ENCODE measurements around the gene PRR5L.
A peak's percentile ranks its signal among the peaks of the same experiment; 100 is the strongest.

Gene PRR5L

GRCh38 chr11:36377759-36378564 lies 81.9 kb downstream of the PRR5L start:
- DNase-seq (ENCODE audit: low read depth, low spot score) = no peak
- Histone ChIP-seq H3K9ac (ENCODE audit: insufficient read length, low read depth) (peak overlapping the region; percentile 58), H3K4me3 (ENCODE audit: insufficient read length, low read depth) (peak overlapping the region; percentile 78), H3K4me1 (ENCODE audit: insufficient read depth, insufficient read length) (peaks cover 3% of the 10 kb centered on the region), H3K9me3 (ENCODE audit: insufficient read depth, low read length) (peaks cover 3% of the 10 kb centered on the region; the same call in 1 of the 2 replicates), H3K36me3 (ENCODE audit: insufficient read depth, insufficient read length, low read length) (peaks cover 28% of the 10 kb centered on the region), H3K27me3 (ENCODE audit: insufficient read depth, insufficient read length) (peaks cover 55% of the 10 kb centered on the region)
- TF ChIP-seq ZNF274 (IDR thresholded peaks at IDR 0.05; ENCODE audit: low read depth, low read length) = no peak
- no peak for TF ChIP-seq SUZ12 (IDR thresholded peaks at IDR 0.05; ENCODE audit: extremely low read depth, insufficient read depth, insufficient read length)
- TF ChIP-seq YY1 (IDR thresholded peaks at IDR 0.05; ENCODE audit: insufficient read depth, insufficient read length) = no peak

- Histone ChIP-seq H3K4me1 (ENCODE audit: insufficient read depth, insufficient read length) (peaks cover 3% of the 10 kb centered on the region), H3K4me3 (ENCODE audit: insufficient read length, low read depth) (no peak overlapping the region), H3K9ac (ENCODE audit: insufficient read length, low read depth) (no peak overlapping the region), H3K36me3 (ENCODE audit: insufficient read depth, insufficient read length, low read length) (peaks cover 29% of the 10 kb centered on the region), H3K27me3 (ENCODE audit: insufficient read depth, insufficient read length) (peaks cover 46% of the 10 kb centered on the region), H3K9me3 (ENCODE audit: insufficient read depth, low read length) (peaks cover 3% of the 10 kb centered on the region; the same call in 1 of the 2 replicates)
- TF ChIP-seq SUZ12 (IDR thresholded peaks at IDR 0.05; ENCODE audit: extremely low read depth, insufficient read depth, insufficient read length) (no peak), ZNF274 (IDR thresholded peaks at IDR 0.05; ENCODE audit: low read depth, low read length) (no peak), YY1 (IDR thresholded peaks at IDR 0.05; ENCODE audit: insufficient read depth, insufficient read length) (no peak)
- no peak for DNase-seq (ENCODE audit: low read depth, low spot score)
Observed at GRCh38 chr11:36379653-36380052, 83.6 kb downstream of the PRR5L start.

- H3K9me3 ChIP-seq (ENCODE audit: insufficient read depth, low read length) = peaks cover 3% of the 10 kb centered on the region; the same call in 1 of the 2 replicates
- peaks cover 38% of the 10 kb centered on the region for H3K27me3 ChIP-seq (ENCODE audit: insufficient read depth, insufficient read length)
- H3K36me3 ChIP-seq (ENCODE audit: insufficient read depth, insufficient read length, low read length) = peaks cover 29% of the 10 kb centered on the region
- H3K4me3 ChIP-seq (ENCODE audit: insufficient read length, low read depth) = no peak overlapping the region
- TF ChIP-seq SUZ12 (IDR thresholded peaks at IDR 0.05; ENCODE audit: extremely low read depth, insufficient read depth, insufficient read length) (no peak), ZNF274 (IDR thresholded peaks at IDR 0.05; ENCODE audit: low read depth, low read length) (no peak), YY1 (IDR thresholded peaks at IDR 0.05; ENCODE audit: insufficient read depth, insufficient read length) (no peak)
- no peak for DNase-seq (ENCODE audit: low read depth, low spot score)
- no peak overlapping the region for H3K9ac ChIP-seq (ENCODE audit: insufficient read length, low read depth)
- peaks cover 3% of the 10 kb centered on the region for H3K4me1 ChIP-seq (ENCODE audit: insufficient read depth, insufficient read length)
Observed at GRCh38 chr11:36380296-36381014, 84.4 kb downstream of the PRR5L start.

- no peak overlapping the region for H3K4me3 ChIP-seq (ENCODE audit: insufficient read length, low read depth)
- H3K4me1 ChIP-seq (ENCODE audit: insufficient read depth, insufficient read length) = peaks cover 3% of the 10 kb centered on the region
- DNase-seq (ENCODE audit: low read depth, low spot score) = no peak
- peaks cover 33% of the 10 kb centered on the region for H3K27me3 ChIP-seq (ENCODE audit: insufficient read depth, insufficient read length)
- peaks cover 3% of the 10 kb centered on the region; the same call in 1 of the 2 replicates for H3K9me3 ChIP-seq (ENCODE audit: insufficient read depth, low read length)
- TF ChIP-seq YY1 (IDR thresholded peaks at IDR 0.05; ENCODE audit: insufficient read depth, insufficient read length) = no peak
- TF ChIP-seq SUZ12 (IDR thresholded peaks at IDR 0.05; ENCODE audit: extremely low read depth, insufficient read depth, insufficient read length) = no peak
- no peak for TF ChIP-seq ZNF274 (IDR thresholded peaks at IDR 0.05; ENCODE audit: low read depth, low read length)
- no peak overlapping the region for H3K9ac ChIP-seq (ENCODE audit: insufficient read length, low read depth)
- peaks cover 32% of the 10 kb centered on the region for H3K36me3 ChIP-seq (ENCODE audit: insufficient read depth, insufficient read length, low read length)
Observed at GRCh38 chr11:36381015-36381360, 84.9 kb downstream of the PRR5L start.

DNA sequence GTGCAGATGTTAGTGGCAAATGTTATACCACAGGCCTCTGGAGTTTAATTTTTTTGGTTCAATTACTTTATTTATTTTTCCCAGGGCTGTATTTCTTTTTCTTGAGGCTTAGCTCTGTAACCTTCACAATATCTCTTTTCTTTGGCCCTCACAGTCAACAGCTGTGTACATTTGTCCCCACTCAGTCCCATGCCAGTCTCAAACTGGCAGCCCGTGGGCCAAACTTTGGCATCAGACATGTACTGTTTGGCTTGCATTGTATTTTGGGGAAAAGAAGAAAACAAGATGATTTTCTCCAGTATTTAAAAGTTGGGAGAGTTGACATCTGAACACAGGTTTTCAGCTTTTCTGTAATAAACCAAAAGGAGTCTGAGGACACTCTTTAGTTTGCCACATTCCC lies 87.1 kb downstream of the PRR5L start:
- H3K27me3 ChIP-seq (ENCODE audit: insufficient read depth, insufficient read length) = peaks cover 11% of the 10 kb centered on the region
- H3K9ac ChIP-seq (ENCODE audit: insufficient read length, low read depth) = no peak overlapping the region
- H3K4me3 ChIP-seq (ENCODE audit: insufficient read length, low read depth) = no peak overlapping the region
- TF ChIP-seq YY1 (IDR thresholded peaks at IDR 0.05; ENCODE audit: insufficient read depth, insufficient read length) = no peak
- TF ChIP-seq SUZ12 (IDR thresholded peaks at IDR 0.05; ENCODE audit: extremely low read depth, insufficient read depth, insufficient read length) = no peak
- no peak for TF ChIP-seq ZNF274 (IDR thresholded peaks at IDR 0.05; ENCODE audit: low read depth, low read length)
- H3K36me3 ChIP-seq (ENCODE audit: insufficient read depth, insufficient read length, low read length) = peaks cover 29% of the 10 kb centered on the region
- H3K4me1 ChIP-seq (ENCODE audit: insufficient read depth, insufficient read length) = no peaks in the 10 kb centered on the region
- DNase-seq (ENCODE audit: low read depth, low spot score) = no peak
- H3K9me3 ChIP-seq (ENCODE audit: insufficient read depth, low read length) = no peaks in the 10 kb centered on the region

GRCh38 chr11:36385121-36385970 lies 89.3 kb downstream of the PRR5L start:
- no peaks in the 10 kb centered on the region for H3K4me1 ChIP-seq (ENCODE audit: insufficient read depth, insufficient read length)
- DNase-seq (ENCODE audit: low read depth, low spot score) = no peak
- H3K9ac ChIP-seq (ENCODE audit: insufficient read length, low read depth) = no peak overlapping the region
- no peaks in the 10 kb centered on the region for H3K9me3 ChIP-seq (ENCODE audit: insufficient read depth, low read length)
- H3K4me3 ChIP-seq (ENCODE audit: insufficient read length, low read depth) = no peak overlapping the region
- peaks cover 20% of the 10 kb centered on the region for H3K36me3 ChIP-seq (ENCODE audit: insufficient read depth, insufficient read length, low read length)
- TF ChIP-seq YY1 (IDR thresholded peaks at IDR 0.05; ENCODE audit: insufficient read depth, insufficient read length) (no peak), SUZ12 (IDR thresholded peaks at IDR 0.05; ENCODE audit: extremely low read depth, insufficient read depth, insufficient read length) (no peak), ZNF274 (IDR thresholded peaks at IDR 0.05; ENCODE audit: low read depth, low read length) (no peak)
- H3K27me3 ChIP-seq (ENCODE audit: insufficient read depth, insufficient read length) = no peaks in the 10 kb centered on the region

Data from NT2/D1 (cell line).